Left lung (tissue), 10 donors: Measurements from ENCODE around the gene SYCE3. TPM values are rescaled to one million over a fixed set of nuclear protein-coding genes. Genes with fewer than 3 reads are reported as not detected.
A peak's percentile ranks its signal among the peaks of the same experiment; 100 is the strongest.

Experiments
- ATAC-seq: fragments of 200-7000 bp; cut with Tn5 transposase; one replicate; pipeline ENCODE4 v1.9.1; 2020; ENCODE audit warnings: moderate library complexity
- DNase-seq, 4 donors: peaks; one replicate each; pipeline ENCODE4 v3.0.0-alpha.2; 2013 to 2020
- H3K27ac ChIP-seq, 2 donors: fragments of 200-600 bp; sonication (generic) in 1 of 2; one replicate each; pipeline versions ENCODE4 v1.5.0 to v1.8.0; 2020 to 2021
- H3K27me3 ChIP-seq, 2 donors: fragments of 200-600 bp; sonication (generic) in 1 of 2; one replicate each; pipeline versions ENCODE4 v1.5.0 to v1.8.0; 2020 to 2021
- H3K36me3 ChIP-seq, 2 donors: fragments of 200-600 bp; sonication (generic) in 1 of 2; one replicate each; pipeline versions ENCODE4 v1.5.0 to v1.8.0; 2020 to 2021
- H3K4me1 ChIP-seq, 2 donors: fragments of 200-600 bp; one replicate each; pipeline ENCODE4 v1.8.0; 2021
- H3K4me3 ChIP-seq, 2 donors: fragments of 200-600 bp; sonication (generic) in 1 of 2; one replicate each; pipeline versions ENCODE4 v1.5.0 to v1.8.0; 2020 to 2021; ENCODE audit warnings: mild to moderate bottlenecking in 1 of 2
- H3K9me3 ChIP-seq, 2 donors: fragments of 200-600 bp; sonication (generic) in 1 of 2; one replicate each; pipeline versions ENCODE4 v1.5.0 to v1.8.0; 2020 to 2021
- CTCF ChIP-seq, 2 donors: fragments of 200-600 bp; sonication (generic) in 1 of 2; IDR thresholded peaks; one replicate each; pipeline versions ENCODE4 v1.5.0 to v1.8.0; 2021; ENCODE audit warnings: antibody characterized with exemption in 2 of 2
- intact Hi-C, 2 donors: fragments of 100-400 bp; cut with DNase I; formaldehyde crosslinking; loops; one replicate each; pipeline versions ENCODE4 v1.11.2 to v1.14.2; 2022
- polyA plus RNA-seq, 6 donors: library from polyadenylated mRNA; unstranded; fragments of 120-200 nt; gene quantifications; one replicate each; pipeline ENCODE4 v1.2.1, GENCODE V29; 2013; ENCODE audit not compliant: insufficient read length in 6 of 6
- total RNA-seq, 2 donors: library from RNA; stranded (reverse); fragmentation: NEBNext Ultra II Directional; extraction: Animal tissue kit (Norgen Biotek cat#: 25700); gene quantifications; one replicate each; pipeline ENCODE4 v1.2.1, GENCODE V29; 2021
- donor health status: DM: no; HTN: yes; CAD: no.
- donor health status: DM: no; HTN: no; CAD: no.

SYCE3 gene
- total and polyA plus RNA-seq, 8 donors, result not detected

GRCh38 chr22:50583294-50583861 lies 20.7 kb upstream of the SYCE3 start:
- peaks cover 8 to 33% of the 10 kb centered on the region in 2 donors for H3K4me1 ChIP-seq
- H3K27me3 ChIP-seq, result peaks cover 0 to under 1% of the 10 kb centered on the region in 2 donors
- TF ChIP-seq CTCF (IDR thresholded peaks at IDR 0.05), result peak in 1 of 2 donors; percentile 7
- H3K36me3 ChIP-seq, result peaks cover 0 to 25% of the 10 kb centered on the region in 2 donors
- peak overlapping the region; percentile 99 to 100 for H3K27ac ChIP-seq
- intact Hi-C loops, result no loop called here
- no peaks in the 10 kb centered on the region for H3K9me3 ChIP-seq
- H3K4me3 ChIP-seq, result peak overlapping the region; percentile 77 to 91
- DNase-seq (no peak), ATAC-seq (peak; percentile 33)

GRCh38 chr22:50582493-50583293 lies 20.0 kb upstream of the SYCE3 start, which contains the start of gene CHKB:
Gene CHKB, minus strand, starts transcription at chr22:50582849. Its CDS starts 68 bp downstream, at chr22:50582781.
- H3K4me3 ChIP-seq, result peak within 1 kb of the TSS; percentile 77 to 91
- H3K4me1 ChIP-seq, result peaks cover 10 to 38% of the 10 kb centered on the region in 2 donors
- DNase-seq (peak; percentile 98 to 99 (median 99)), ATAC-seq (peak; percentile 98)
- H3K9me3 ChIP-seq, result no peaks in the 10 kb centered on the region
- intact Hi-C loops, result no loop called here
- H3K27me3 ChIP-seq, result peaks cover 0 to 5% of the 10 kb centered on the region in 2 donors
- peak within 1 kb of the TSS; percentile 99 to 100 for H3K27ac ChIP-seq
- peak in 1 of 2 donors; percentile 29 for TF ChIP-seq CTCF (IDR thresholded peaks at IDR 0.05)
- H3K36me3 ChIP-seq, result peaks cover 0 to 25% of the 10 kb centered on the region in 2 donors

GRCh38 chr22:50581950-50582492 lies 19.3 kb upstream of the SYCE3 start:
- Histone ChIP-seq H3K4me1 (peaks cover 10 to 38% of the 10 kb centered on the region in 2 donors), H3K9me3 (no peaks in the 10 kb centered on the region), H3K27ac (peak overlapping the region; percentile 99 to 100), H3K4me3 (peak overlapping the region; percentile 77 to 91), H3K36me3 (peaks cover 0 to 25% of the 10 kb centered on the region in 2 donors), H3K27me3 (peaks cover 0 to 5% of the 10 kb centered on the region in 2 donors)
- no peak for TF ChIP-seq CTCF (IDR thresholded peaks at IDR 0.05)
- ATAC-seq (peak; percentile 66), DNase-seq (no peak)
- intact Hi-C loops, result no loop called here

GRCh38 chr22:50581031-50581949 lies 18.6 kb upstream of the SYCE3 start:
- peaks cover 0 to 25% of the 10 kb centered on the region in 2 donors for H3K36me3 ChIP-seq
- TF ChIP-seq CTCF (IDR thresholded peaks at IDR 0.05), result no peak
- DNase-seq (no peak), ATAC-seq (no peak)
- H3K4me1 ChIP-seq, result peaks cover 10 to 38% of the 10 kb centered on the region in 2 donors
- peaks cover 0 to 5% of the 10 kb centered on the region in 2 donors for H3K27me3 ChIP-seq
- intact Hi-C loops, result no loop called here
- H3K27ac ChIP-seq, result peak overlapping the region in 1 of 2 donors; percentile 100
- peak overlapping the region; percentile 77 to 91 for H3K4me3 ChIP-seq
- H3K9me3 ChIP-seq, result no peaks in the 10 kb centered on the region
